CD4-positive, alpha-beta T cell treated with Interleukin-1 beta for 1 hour (primary cell): ENCODE measurements around the gene TLCD1.

ENCODE experiments used
- DNase-seq, 2 donors: peaks; one replicate each; pipeline ENCODE4 v3.0.0-alpha.2; 2020 to 2022

Gene TLCD1

DNA sequence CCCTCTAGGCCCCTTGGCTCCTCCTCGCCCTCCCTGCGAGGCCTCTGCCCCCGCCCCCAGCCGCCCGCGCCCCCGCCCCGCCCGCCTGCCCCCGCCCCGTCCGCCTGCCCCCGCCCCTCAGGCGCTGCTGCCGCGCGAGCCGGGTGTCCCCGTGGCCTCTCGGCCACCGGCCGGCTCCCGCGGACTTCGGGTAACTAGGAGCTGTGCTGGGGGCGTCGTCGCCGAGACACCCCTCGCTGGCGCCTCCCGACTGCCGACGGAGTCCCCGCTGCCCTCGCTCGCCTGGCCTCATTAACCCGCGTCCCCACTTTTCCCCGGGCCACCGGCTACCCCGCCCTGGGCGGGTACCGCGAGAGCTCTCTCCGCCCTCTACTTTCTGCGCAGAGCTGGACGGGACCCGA lies at the start of gene TLCD1:
Gene TLCD1, minus strand, starts transcription at position 8 of the 401 bp plus-strand sequence. CDS start 136 bp downstream, outside the sequence.
- peak; percentile 66 to 68 for DNase-seq

DNA sequence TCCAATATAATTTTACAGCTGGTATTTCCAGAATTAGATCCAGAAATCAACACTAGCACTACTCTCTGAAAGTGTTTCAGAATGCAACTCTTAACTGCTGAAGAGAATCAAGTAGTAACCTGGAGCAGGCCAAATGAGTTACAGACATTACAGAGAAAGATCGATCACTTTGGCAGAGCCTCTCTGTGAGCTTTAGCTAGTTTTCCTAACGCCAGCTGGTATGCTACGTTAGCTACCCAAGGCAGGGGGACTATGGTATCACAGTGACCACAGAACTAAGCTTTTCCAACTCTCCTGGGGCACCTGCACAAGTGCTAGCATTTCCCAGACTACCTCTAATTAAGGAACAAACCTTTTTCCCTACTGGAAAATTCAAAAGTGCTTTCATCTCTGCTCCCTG lies 48.2 kb upstream of the TLCD1 start:
- no peak for DNase-seq

GRCh38 chr17:28773736-28774135 lies 47.7 kb upstream of the TLCD1 start:
- no peak for DNase-seq

DNA sequence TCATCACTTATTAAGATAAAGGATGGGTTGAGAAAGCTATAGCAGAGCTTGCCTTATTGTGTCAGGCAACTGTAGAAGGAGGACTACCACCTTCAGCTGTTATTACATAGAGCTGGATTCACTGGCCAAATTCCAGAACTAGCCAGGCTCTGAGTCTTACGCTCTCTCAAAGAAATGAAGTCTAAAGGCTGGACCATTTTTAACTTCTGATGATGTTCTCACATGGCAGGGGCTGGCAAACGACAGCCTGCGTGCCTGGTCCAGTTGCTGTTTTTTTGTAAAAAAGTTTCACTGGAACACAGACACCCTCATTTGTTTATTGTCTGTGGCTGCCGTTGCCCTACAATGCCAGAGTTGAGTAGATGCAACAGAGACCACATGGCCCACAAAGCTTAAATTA lies 39.0 kb upstream of the TLCD1 start:
- no peak for DNase-seq

DNA sequence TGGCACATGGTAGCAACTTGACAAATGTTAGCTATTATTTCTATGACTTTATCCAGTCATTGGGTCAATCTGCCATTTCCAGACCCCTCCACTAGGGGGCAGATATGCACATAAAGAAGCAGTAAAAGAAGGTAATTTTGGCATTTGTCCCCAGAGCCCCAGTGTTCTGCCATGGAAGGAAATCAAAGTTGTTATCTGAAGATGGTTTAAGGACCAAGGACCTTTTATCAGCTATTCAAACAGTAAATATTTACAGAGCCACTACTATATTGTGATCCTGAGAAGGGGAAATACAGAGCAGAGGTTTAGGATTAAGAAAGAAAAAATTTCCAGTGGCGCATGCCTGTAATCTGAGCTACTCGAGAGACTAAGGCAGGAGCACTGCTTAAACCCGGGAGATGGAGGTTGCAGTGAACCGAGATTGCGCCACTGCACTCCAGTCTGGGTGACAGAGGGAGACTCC lies 37.8 kb upstream of the TLCD1 start:
- peak; percentile 73 to 85 for DNase-seq

GRCh38 chr17:28763137-28763799 lies 37.2 kb upstream of the TLCD1 start:
- DNase-seq: no peak

- peak in 1 of 2 donors; percentile 36 for DNase-seq
Observed at GRCh38 chr17:28760601-28761562, 34.8 kb upstream of the TLCD1 start.

GRCh38 chr17:28759256-28759865 lies 33.3 kb upstream of the TLCD1 start:
- DNase-seq: no peak

DNA sequence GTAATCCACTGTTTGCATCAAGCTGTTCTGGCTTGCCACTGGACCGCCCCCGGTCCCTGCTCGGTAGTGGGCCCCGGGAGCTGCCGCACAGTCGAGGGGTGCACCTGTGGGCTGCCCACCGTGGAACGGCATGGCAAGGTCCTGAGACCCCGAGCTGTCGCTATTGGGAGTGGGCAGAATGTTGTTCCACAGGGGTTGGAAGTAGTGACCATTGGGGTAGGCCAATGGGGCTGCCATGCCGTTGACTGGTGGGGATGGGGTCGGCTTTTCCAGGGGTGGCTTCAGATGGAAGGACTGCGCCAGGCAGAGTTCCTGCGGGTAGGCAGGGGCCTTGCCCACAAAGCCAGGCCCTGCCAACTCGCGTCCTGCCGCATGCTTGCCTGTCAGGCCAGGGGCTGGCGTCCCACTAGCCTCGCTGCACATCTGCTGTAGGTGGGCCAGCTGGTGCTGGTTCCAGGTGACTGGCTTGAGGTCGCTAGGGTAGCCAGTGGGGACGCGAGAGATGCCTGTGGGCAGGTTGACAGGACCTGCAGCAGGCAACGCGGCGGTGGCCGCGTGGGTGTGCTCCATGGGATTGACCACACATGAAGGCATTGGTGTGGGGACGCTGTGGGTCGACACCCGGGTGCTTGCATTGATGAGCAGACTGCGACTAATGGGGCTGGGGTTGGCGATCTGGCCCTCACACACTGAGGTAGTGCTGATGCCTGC lies 32.5 kb upstream of the TLCD1 start:
- no peak for DNase-seq

GRCh38 chr17:28756049-28756804 lies 30.2 kb upstream of the TLCD1 start:
- no peak for DNase-seq

GRCh38 chr17:28755486-28755885 lies 29.5 kb upstream of the TLCD1 start:
- no peak for DNase-seq

DNA sequence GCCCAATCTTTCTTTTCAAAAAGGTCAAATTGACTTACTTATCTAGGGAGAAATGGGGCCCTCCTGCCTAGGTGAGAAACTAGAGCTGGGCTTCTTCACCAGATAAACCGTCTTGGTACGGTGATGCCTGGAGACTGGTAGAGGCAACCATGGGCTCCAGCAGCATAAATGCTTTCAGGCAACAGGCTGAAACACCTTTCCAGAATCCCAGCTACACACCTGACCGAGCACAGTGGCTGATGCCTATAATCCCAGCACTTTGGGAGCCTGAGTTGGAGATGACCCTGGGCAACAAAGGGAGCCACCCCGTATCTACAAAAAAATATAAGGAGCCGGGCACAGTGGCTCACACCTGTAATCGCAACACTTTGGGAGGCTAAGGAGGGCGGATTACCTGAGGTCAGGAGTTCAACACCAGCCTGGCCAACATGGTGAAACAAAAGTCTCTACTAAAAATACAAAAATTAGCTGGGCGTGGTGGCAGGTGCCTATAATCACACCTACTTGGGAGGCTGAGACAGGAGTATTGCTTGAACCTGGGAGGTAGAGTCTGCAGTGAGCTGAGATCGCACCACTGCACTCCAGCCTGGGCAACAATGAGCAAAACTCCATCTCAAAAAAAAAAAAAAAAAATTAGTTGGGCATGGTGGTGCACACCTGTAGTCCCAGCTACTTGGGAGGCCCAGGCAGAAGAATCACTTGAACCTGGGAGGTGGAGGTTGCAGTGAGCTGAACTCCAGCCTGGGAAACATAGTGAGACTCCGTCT lies 25.8 kb upstream of the TLCD1 start:
- no peak for DNase-seq

DNA sequence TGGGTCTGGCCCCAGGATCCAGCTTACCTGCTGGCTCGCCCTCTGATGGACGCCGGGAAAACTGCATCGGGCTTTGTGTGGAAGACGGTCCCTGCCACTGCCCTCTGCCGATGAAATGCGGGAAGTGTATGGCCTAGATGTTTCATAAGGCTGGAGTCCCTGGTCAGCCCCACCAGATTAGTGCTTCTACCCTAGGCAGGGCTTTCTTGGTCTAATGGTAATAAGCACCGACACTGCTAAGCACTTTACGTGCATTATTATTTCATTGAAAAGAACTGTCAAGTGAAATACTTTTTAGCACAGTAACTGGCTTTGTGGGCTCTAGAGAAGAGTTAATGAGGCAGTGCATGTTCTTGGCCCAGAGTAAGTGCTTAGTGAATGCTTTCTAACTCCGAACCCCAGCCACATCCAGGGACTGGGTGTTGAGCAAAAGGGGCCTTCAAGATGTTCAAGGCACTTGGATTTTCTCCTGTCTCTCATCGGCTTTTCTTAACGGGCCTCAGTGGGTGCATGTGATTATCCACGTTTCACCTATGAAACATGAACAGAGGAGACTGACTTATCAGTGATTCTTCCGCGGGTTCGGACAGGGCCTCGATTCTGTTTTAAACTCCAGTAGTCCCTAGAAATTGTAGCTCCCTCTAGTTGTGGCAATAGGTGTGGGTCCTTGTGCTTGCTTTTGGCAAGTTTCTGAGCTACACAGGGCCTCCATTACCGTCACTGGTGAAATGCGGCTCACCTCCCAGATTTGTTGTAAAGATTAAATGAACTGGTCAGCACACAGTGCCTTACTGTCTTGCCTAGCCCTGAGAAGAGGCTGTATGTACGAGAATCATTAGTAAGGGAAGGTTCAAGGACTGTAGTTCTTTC lies 24.4 kb upstream of the TLCD1 start:
- DNase-seq: peak; percentile 89 to 92

GRCh38 chr17:28749516-28750177 lies 23.6 kb upstream of the TLCD1 start:
- DNase-seq: no peak

- DNase-seq: no peak
Observed at GRCh38 chr17:28748852-28749515, 23.0 kb upstream of the TLCD1 start.

- no peak for DNase-seq
Observed at GRCh38 chr17:28747801-28748750, 22.0 kb upstream of the TLCD1 start.

DNA sequence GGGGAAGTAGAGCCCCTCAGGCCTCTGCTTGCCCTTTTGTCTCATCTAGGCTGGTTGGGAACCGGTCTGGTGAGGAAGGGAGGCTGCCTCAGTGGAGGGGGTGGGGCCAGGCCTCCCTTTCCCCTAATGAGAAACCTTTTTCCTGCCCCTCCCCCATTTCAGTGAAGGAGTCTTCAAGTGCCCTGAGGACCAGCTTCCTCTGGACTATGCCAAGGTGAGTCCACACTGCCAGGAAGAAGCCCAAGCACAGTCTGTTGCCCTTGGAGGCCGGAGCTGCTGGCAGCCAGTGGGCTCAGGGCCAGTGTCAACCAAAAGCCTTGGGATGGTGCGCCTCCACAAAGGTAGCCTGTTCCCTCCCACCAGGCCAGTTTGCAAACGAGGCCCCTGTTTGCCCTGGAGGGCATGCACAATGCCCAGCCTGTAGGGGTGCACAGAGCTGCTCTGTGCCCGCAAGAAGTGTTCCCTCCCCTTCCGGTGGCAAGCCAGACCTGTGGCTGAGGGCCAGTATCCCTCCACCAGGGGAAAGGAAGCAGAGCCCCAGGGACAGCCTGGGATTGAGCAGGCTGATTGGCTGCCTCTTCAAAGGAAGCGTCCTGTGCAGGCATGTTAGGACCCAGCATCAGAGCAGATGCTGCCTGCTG lies 21.1 kb upstream of the TLCD1 start:
- no peak for DNase-seq
